Lung (tissue), 12 donors: ENCODE measurements around the gene ZPR1. TPM values are rescaled to one million over a fixed set of nuclear protein-coding genes. Genes with fewer than 3 reads are reported as not detected.

Source experiments
- ATAC-seq: fragments of 200-7000 bp; cut with Tn5 transposase; one replicate; pipeline ENCODE4 v1.9.1; 2020; ENCODE audit warnings: moderate number of reproducible peaks; ENCODE audit not compliant: insufficient read depth, low FRiP score
- DNase-seq, 3 donors: peaks; one replicate each; pipeline ENCODE4 v3.0.0-alpha.2; 2013 to 2017
- H3K27ac ChIP-seq, 2 donors: one replicate each; pipeline ENCODE4 v1.5.1; 2013; ENCODE audit warnings: mild to moderate bottlenecking in 2 of 2, moderate library complexity in 2 of 2, control low read depth in 1 of 2, inconsistent platforms in 1 of 2, low read depth in 1 of 2, low read length in 1 of 2
- H3K27me3 ChIP-seq, 3 donors: one replicate each; pipeline ENCODE4 v1.5.1; 2013; ENCODE audit warnings: low read length in 2 of 3; ENCODE audit not compliant: control insufficient read depth in 3 of 3, insufficient read depth in 3 of 3
- H3K36me3 ChIP-seq, 4 donors: one replicate each; pipeline ENCODE4 v1.5.1; 2013; ENCODE audit warnings: low read length in 4 of 4, mild to moderate bottlenecking in 1 of 4, moderate library complexity in 1 of 4; ENCODE audit not compliant: control insufficient read depth in 4 of 4, insufficient read depth in 4 of 4
- H3K4me1 ChIP-seq, 5 donors: one replicate each; pipeline ENCODE4 v1.5.1; 2013; ENCODE audit warnings: low read length in 5 of 5, mild to moderate bottlenecking in 2 of 5, moderate library complexity in 1 of 5; ENCODE audit not compliant: control insufficient read depth in 5 of 5, insufficient read depth in 5 of 5
- H3K4me3 ChIP-seq: one replicate; pipeline ENCODE4 v1.5.1; 2013; ENCODE audit warnings: mild to moderate bottlenecking, control low read depth, moderate library complexity
- H3K9ac ChIP-seq, 2 donors: one replicate each; pipeline ENCODE4 v1.5.1; 2013; ENCODE audit warnings: low read length in 2 of 2, control low read depth in 1 of 2; ENCODE audit not compliant: insufficient read depth in 1 of 2
- H3K9me3 ChIP-seq, 4 donors: one replicate each; pipeline ENCODE4 v1.5.1; 2013; ENCODE audit warnings: low read length in 3 of 4, mild to moderate bottlenecking in 1 of 4, moderate library complexity in 1 of 4; ENCODE audit not compliant: control insufficient read depth in 4 of 4, insufficient read depth in 3 of 4
- WGBS, 2 donors: extraction: QIAGEN DNeasy Blood & Tissue Kit; methylation state at CpG; one replicate each; pipeline ENCODE4 v1.1.7; 2013; 5-methylcytosine and 5-hydroxymethylcytosine counted together
- polyA plus RNA-seq, 2 donors: library from polyadenylated mRNA; stranded (reverse); fragments of 200-250 nt; gene quantifications; one replicate each; pipeline ENCODE4 v1.2.1, GENCODE V29; 2013
- total RNA-seq, 2 donors: library from RNA; depleted of rRNA in 1 of 2; stranded (reverse); fragments of >200 nt in 1 of 2; gene quantifications; one replicate each; pipeline ENCODE4 v1.2.1, GENCODE V29; 2014 to 2021
- TF ChIP-seq, protein P1 (sequence below): IDR thresholded peaks from 2 replicates; pipeline ENCODE4 v1.5.1; 2012; ENCODE audit warnings: mild to moderate bottlenecking; ENCODE audit errors: control extremely low read depth, extremely low read depth
- donor health status: control.
- donor health status: control.
- donor health status: Bipolar disorder and iron deficiency.
- donor health status: healthy.
- donor health status: DM: yes; HTN: yes; CAD: no.

The ZPR1 gene
- total and polyA plus RNA-seq, 4 donors, result 19.4 to 50.9 (median 34.5) TPM

DNA sequence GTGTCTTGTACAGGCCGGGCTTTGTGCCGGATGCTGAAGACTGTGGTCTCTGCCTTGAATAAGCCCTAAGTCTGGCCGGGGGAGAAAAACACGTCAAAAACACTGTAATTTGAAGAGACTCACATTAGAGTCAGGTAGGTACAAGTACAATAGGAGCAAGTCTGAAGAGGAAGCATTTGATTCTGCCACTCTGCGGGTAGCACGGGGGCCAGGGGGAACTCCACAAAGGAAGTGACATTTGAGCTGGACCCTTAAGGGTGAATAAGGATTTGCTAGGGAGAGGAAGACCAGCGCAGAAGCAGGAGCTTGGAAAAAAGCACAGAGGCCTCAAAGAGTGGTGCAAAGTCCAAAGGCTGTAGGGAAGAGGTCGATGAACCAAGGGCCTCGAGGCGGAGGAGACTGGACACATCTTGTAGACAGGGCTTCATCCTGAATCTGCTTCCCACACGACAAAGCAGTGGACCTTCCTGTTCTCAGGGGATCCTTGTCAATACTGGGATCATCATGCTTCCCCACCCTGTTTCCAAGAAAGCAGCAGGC is 53.8 kb downstream of the ZPR1 start:
- peaks cover 0 to 11% (median 0%) of the 10 kb centered on the region in 5 donors for H3K4me1 ChIP-seq
- no peaks in the 10 kb centered on the region for H3K9me3 ChIP-seq
- 50 to 76% methylated on average over 11 of the region's 11 CpGs for WGBS, 2 donors
- no peak overlapping the region for H3K4me3 ChIP-seq
- DNase-seq (no peak), ATAC-seq (no peak)
- TF ChIP-seq, protein P1, sequence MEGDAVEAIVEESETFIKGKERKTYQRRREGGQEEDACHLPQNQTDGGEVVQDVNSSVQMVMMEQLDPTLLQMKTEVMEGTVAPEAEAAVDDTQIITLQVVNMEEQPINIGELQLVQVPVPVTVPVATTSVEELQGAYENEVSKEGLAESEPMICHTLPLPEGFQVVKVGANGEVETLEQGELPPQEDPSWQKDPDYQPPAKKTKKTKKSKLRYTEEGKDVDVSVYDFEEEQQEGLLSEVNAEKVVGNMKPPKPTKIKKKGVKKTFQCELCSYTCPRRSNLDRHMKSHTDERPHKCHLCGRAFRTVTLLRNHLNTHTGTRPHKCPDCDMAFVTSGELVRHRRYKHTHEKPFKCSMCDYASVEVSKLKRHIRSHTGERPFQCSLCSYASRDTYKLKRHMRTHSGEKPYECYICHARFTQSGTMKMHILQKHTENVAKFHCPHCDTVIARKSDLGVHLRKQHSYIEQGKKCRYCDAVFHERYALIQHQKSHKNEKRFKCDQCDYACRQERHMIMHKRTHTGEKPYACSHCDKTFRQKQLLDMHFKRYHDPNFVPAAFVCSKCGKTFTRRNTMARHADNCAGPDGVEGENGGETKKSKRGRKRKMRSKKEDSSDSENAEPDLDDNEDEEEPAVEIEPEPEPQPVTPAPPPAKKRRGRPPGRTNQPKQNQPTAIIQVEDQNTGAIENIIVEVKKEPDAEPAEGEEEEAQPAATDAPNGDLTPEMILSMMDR, result no peak
- H3K27ac ChIP-seq, result no peak overlapping the region
- no peaks in the 10 kb centered on the region for H3K36me3 ChIP-seq
- no peak overlapping the region for H3K9ac ChIP-seq
- H3K27me3 ChIP-seq, result peaks cover 0 to 5% (median 0%) of the 10 kb centered on the region in 3 donors

DNA sequence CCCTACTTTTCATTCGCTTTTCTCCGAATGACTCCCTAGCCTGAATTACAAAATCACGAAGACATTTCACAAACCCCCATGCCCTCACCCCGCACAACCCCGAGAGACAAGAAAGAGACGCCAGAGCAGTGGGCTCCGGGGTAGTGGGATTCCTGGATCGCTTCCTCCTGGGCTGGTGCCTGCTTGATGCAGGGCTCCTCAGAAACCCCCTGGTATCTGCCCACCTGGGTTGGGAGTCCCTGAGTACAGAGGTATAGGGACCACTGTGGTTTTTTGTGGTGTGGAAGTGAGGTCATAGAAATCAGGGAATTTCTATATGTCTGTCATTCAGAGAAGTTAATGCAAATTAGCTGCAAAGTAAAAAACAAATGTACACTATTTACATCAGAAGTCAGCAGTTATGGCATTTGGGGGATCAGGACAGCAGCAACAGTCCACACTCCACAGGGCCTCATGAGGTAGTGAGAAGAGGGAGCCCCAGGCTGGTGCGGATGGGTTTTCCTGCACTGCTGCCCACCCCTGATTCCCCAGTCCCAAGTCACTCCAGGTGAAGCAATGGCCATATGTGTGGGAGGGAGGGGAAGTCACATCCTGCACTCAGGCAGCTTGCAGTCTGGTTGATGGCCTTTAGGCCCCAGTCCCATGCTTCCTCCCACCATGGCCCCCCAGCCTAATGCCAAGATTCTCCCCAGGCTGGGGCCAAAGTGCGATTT is 54.6 kb downstream of the ZPR1 start:
- H3K9ac ChIP-seq, result no peak overlapping the region
- no peaks in the 10 kb centered on the region for H3K36me3 ChIP-seq
- H3K27ac ChIP-seq, result no peak overlapping the region
- DNase-seq, result no peak
- H3K27me3 ChIP-seq, result peaks cover 0 to 5% (median 0%) of the 10 kb centered on the region in 3 donors
- no peaks in the 10 kb centered on the region for H3K9me3 ChIP-seq
- WGBS, 2 donors, result 70 to 75% methylated on average over 10 of the region's 10 CpGs
- TF ChIP-seq, protein P1, result no peak
- H3K4me1 ChIP-seq, result peaks cover 0 to 11% (median 0%) of the 10 kb centered on the region in 5 donors
- H3K4me3 ChIP-seq, result no peak overlapping the region
- ATAC-seq, result no peak

DNA sequence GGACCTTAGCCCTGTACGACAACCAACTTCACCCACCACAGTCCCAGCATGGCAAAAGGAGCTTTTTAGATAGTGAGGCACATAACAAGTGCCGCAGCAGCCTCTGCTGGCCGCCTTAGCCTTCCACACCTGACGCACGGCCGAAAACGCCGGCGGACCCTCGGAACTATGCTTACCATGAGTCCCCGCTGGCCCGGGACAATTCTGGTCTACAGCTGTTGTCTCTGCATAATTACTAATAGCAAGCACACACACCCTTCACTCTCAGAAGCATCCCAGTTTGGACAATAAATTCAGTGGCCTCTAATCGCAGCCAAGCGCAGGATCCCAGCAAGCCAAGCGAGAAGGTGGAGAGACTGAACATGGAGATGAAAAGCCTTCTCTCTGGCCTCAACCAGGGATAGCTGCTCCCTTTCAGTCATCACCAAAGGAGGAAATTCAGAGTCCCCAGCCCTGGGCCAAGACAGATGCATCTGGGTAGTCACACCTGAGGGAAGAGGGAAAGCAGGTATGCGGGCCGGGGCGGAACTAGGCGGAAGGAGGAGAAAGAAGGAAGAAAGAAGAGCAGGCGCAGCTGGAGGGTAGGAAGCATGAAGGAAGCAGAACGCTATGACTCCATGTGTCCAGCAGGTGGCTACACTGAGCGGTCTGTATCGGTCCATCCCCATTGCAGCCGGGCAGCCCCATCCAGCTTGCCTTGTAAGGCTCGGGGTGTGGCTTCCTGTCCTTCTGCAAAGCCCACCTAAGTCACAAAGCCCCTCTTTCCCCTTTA is 55.4 kb downstream of the ZPR1 start:
- no peak overlapping the region for H3K4me3 ChIP-seq

More for the DNA sequence above, 55.4 kb downstream of the ZPR1 start:
- DNase-seq (peak; percentile 67 to 75 (median 70)), ATAC-seq (peak; percentile 91)
- peaks cover 0 to 11% (median 0%) of the 10 kb centered on the region in 5 donors for H3K4me1 ChIP-seq
- H3K27me3 ChIP-seq, result peaks cover 0 to 6% (median 2%) of the 10 kb centered on the region in 3 donors
- no peaks in the 10 kb centered on the region for H3K36me3 ChIP-seq
- H3K9me3 ChIP-seq, result no peaks in the 10 kb centered on the region
- TF ChIP-seq, protein P1, result peak; percentile 61
- 35 to 38% methylated on average over 25 of the region's 25 CpGs for WGBS, 2 donors
- H3K9ac ChIP-seq, result no peak overlapping the region
- H3K27ac ChIP-seq, result no peak overlapping the region
